GM18870 (cell line): Measurements from ENCODE around the gene FAM110D.

Experiments
- ATAC-seq: cut with Tn5 transposase; IDR thresholded peaks from one replicate; pipeline ENCODE4 v1.9.1; 2021; ENCODE audit warnings: moderate library complexity; ENCODE audit not compliant: unreplicated experiment

The FAM110D gene

DNA sequence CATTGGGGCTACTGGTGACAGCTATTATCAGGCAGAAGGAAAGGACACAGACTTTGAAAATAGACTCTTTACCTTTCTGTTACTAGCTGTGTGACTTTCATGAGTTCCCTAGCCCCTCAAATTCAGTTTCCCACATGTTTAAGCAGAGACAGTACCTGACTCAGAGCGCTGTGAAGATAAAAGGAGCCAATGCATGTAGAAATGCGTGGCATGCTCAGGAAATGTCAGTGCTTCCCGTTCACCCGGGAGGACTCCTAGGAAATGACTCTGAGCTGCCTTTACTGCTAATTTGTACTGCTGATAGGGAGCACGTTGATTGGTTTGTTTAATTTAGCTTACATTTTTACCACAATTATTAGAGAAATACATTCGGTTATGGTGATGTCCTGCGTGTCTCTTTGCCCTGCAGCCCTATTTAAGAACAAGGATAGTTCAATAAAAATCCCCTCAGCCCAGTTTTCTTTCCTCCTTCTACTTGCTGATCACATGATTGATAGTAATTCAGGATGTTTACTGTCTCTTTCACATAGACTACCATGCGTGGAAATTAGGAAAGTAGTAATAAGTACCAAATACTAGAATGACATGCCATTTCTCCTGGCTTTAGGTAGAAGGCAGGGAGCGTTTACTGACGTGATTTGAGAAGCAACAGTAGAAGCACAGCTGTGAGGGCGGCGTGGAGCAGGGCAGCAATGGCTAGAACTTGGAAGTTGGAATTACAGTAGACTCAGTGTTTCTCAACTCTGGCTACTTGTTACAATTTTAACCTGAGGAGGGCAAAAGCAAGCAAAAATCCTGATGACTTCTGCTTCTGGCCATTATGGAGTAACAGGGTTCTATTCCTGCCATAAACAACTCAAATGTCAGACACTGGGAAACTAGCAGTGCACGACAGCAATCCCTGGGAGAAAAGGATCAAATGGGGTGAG lies 31.4 kb upstream of the FAM110D start:
- ATAC-seq: no peak

DNA sequence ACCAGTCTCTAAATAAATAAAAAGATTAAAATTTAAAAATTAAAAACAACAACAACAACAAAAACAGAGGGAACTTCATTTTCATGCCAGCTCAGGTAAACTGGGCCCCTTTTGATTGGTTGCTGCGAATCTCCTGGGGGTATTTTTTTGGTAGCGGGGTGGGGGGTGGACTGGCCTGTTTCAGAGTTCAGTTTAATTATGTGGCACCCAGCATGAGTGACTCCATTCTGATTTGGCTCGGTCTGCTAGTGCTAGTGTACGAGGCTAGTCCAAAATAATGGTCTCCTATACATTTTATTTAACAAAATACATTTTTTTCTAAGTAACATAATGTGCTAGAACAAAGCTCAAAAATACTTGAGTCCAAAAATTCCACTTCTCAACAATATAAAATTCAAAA lies 29.1 kb upstream of the FAM110D start:
- ATAC-seq: no peak

DNA sequence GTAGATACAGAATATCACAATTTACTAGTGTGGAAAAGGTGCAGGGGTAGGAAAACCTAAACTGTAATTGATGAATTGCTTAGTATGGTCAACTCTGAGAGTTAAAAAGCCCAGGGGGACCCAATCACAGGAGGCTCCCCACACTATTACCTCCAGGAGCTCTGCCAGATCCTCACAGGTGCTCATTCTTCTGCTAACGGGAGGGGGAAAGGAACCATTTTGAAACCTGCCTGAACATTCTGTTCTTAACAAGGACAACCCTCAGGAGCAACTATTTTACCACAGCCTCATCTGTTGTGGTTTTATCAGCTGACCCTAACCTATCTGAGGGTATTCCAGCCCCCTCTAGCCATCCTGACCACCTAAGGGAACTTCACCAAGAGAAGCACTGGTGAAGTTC lies 28.2 kb upstream of the FAM110D start:
- no peak for ATAC-seq

DNA sequence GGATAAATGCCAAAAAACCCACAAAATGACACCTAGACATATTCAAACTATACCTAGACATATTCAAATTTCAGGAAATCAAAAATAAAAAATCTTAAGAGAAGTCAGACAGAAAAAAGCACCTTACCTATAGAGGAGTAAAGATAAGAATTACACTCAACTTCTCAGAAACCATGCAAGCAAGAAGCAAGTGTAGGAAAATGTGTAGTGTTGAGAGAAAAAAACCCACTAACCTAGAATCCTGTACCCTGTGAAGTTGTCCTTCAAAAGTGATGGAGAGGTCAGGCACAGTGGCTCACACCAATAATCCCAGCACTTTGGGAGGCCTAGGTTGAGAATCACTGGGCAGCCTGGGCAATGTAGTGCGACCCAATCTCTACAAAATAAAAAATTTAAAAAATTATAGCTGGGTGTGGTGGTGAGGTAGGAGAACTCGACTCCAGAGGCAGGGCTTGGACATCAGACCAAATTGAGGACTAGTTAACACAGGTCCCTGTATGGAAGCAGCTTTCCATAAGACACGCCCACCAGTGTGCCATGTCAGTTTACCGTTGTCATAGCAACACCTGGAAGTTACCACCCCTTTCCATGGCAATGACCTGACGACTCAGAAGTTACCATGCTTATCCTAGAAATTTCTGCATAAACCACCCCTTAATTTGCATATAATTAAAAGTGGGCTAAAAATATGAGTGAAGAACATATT lies 26.6 kb upstream of the FAM110D start:
- ATAC-seq: no peak

DNA sequence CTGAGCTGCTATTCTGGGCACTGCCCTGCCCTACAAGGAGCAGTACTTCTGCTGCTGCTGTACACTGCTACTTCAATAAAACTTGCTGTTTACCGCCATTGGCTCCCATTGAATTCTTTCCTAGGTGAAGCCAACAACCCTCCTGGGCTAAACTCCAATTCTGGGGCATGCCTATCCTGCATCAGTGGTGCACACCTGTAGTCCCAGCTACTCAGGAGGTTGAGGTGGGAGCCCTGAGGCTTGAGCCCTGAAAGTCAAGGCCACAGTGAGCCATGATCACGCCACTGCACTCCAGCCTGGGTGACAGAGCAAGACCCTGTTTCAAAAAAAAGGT lies 26.1 kb upstream of the FAM110D start:
- ATAC-seq: no peak

DNA sequence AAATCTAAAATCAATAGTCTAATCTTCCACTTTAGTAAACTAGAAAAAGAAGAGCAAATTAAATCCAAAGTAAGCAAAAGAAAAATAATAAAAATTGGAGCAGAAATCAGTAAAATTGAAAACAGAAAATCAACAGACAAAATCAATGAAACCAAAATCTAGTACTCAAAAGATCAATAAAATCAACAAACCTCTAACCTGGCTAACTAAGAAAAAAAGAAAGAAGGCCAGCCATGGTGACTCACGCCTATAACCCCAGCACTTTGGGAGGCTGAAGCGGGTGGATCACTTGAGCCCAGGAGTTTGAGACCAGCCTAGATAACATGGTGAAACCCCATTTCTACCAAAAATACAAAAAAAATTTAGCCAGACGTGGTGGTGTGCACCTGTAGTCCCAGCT lies 24.4 kb upstream of the FAM110D start:
- ATAC-seq: no peak

DNA sequence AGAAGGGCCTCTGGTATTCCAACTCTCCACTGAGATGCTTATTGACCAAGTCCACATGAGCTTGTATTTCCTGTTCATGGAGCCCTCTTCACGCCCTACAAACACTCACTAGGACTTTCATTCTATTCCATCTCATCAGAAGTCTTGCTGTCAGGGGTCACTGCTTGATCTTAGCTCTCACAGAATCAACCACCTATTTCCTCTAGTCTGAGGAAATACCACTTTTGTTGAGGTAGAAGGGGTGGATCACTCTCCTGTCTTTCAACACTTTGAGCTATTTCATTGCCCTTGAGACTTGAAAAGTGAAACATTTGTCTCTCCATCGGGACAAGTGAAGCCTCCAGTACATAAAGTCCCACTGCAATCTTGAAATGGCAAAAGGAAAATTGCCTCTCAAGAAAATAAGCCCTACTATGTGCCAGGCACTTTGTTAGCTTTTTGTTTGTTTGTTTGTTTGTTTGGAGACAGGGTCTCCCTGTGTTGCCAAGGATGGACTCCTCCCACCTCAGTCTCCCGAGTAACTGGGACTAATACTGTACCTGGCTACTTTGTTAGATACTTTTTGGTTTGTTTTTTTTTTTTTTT lies 19.8 kb upstream of the FAM110D start:
- no peak for ATAC-seq

DNA sequence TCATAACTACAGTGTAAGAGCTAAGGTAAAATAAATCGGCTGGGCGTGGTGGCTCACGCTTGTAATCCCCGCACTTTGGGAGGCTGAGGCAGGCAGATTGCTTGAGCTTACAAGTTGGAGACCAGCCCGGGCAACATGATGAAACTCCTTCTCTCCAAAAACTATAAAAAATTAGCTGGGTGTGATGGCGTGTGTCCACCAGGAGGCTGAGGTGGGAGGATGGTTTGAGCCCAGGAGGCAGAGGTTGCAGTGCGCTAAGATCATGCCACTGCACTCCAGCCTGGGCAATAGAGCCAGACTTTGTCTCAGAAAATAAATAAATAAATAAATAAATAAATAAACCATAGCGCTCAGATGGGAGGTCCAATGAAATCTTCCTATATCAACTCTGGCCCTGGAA lies 16.7 kb upstream of the FAM110D start:
- ATAC-seq: no peak

DNA sequence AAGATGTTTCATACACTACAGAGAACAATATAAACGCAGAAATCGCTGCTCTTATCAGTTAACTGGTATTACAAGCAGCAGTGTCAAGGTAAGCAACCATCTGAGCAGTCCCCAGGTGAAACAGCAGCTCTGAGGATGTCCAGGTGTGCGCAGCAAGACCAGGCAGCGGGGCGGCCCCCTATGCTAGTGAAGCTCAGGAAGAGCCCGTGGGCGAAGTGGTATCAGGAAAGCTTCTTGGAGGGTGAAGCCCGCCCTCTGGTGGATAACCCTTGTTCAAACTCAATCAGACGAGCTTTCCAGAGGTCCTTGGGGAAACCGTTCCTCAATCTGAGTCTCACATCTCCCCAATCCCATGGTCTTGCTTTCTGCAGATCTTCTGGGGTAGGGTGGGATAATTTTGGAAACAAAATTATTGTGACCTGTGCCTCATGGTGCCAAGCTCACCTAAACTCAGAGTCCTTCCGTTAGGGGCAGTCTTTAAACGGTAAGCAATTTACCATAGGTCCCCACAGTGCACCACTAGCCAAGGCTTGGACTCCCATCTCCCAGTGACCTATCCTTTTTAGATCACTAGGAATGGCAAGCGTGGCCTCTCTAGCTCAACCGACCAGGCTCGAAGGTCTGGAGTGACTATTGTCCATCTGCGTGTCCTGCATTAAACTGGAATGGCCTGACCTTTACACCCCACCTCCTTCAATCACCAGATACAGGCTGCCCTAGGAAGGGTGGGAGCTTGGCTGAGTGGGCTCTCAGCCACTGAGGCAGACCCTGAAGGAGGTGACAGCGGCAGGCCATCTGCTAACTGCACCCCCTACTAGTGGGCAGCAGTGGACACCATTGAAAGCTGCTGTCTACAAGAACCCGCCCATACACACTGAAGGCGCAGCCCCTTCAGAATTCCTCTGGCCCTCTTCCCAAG lies 13.6 kb upstream of the FAM110D start:
- no peak for ATAC-seq

DNA sequence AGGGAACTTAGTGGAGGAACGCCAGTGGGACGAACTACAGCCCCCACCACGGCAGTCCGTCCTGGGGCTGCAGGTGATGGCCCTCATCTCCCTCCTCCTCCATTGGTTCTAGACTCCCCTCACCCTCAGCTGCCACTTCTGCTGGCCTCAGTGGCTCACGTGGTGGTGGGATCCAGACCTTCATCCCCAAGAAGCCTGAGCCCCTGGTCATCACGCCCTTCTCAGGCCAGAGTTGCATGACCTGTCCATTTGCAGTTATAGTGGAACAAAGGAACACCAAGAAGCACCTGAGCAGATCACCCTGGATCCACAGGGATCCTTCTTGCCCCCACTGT lies 13.0 kb upstream of the FAM110D start:
- ATAC-seq: no peak

DNA sequence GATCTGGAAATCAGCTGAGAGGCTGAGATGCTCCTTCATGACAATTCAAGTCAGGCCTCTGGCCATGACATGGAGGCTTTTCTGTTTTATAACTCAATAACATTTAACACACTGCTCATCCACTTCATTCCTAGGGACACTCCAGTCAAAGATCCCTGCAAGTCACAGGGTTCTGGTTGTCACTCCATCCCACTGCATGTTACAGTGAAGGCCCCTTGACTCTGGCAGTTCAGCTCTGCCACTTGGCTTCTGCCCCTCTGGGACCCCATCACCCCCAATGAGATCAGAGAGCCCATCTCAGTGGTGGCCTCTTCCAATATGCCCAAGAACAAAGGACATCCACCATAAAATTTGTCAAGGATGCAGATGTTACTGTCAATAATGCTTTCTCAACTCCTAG lies 10.0 kb upstream of the FAM110D start:
- ATAC-seq: no peak

DNA sequence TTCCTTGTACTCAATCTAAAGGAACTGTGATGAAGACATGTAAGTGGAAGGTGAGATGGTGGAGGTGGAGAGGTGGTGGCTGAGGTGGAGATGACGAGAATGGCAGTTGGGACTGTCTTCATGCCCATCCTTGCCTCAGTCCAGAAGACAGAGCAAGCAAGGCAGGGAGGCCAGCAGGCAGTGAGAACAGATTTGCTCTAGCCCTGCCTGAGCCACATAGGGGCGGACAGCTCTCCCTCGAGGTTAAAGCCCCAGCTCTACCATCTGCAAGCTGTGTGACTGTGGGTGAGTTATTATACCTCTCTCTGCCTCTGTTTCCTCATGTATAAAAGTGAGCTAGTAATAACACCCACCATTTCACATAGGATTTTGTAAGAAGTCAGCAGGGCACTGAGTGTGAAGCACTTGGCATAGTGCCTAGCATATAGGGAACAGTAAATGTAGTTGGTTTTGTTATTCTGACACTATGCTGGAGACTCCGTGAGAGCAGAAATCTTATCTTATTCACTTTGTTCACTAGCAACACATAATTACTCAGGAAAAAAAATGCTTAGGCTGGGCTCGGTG lies 4.8 kb upstream of the FAM110D start:
- ATAC-seq: no peak

DNA sequence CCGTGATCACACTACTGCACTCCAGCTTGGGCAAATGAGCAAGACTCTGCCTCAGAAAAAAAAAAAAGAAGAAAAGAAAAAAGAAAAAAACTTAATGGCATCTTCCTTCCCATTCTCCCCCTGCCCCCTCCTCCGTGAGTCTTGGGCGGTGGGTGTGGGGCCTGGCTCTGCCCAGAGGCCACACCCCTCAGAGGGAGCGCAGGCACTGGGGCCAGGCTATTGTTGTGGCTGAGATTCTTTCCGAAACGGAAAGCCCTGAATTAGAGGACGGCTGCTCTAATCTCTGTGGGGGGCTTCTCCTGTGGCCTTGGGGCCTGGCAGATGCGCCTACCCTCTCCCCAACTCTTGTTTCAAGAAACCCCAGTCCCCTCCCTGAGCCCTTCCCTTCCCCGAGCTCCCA lies 4.1 kb upstream of the FAM110D start:
- ATAC-seq: no peak

DNA sequence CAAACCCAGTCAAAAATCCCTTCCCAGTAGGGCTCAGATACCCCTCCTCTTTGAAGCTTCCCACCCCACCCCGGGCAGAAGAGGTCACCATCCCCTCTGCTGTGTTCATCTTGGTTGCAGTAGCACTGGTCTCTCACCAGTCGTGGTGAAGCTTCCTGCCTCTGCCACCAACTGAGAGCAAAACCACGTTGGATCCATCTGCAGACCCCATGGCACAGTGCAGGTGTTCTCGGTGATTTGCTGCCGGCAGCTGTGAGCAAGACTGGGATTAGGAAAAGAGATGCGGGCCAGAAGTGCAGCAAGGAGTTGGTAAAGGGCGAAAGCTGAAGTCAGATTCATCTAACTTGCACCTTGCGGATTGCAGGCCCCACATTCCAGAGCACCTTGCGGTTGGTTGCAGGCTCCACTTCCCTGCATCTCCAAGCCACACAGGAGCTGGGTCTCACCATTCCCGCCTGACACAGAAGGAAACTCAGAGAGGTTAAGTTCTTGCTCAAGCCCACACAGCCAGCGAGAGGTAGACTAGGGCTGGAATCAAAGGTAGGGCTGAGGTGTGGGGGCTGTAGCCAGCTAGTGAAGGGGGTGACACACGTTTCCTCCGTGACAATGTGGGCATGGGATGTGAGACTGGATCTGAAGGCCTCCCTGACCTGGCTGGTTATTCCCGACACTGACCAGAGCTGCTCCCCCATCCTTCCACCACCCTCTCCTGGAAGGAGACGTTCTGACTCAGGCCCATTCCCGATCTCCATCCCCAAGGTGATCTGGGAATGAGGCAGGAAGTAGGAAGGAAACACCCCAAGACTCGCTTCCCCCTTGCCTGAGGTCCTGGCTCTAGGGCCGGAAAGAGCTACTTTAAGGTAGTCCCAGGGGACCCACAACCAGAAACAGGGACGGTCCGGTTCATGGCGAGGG lies 3.3 kb upstream of the FAM110D start:
- no peak for ATAC-seq

DNA sequence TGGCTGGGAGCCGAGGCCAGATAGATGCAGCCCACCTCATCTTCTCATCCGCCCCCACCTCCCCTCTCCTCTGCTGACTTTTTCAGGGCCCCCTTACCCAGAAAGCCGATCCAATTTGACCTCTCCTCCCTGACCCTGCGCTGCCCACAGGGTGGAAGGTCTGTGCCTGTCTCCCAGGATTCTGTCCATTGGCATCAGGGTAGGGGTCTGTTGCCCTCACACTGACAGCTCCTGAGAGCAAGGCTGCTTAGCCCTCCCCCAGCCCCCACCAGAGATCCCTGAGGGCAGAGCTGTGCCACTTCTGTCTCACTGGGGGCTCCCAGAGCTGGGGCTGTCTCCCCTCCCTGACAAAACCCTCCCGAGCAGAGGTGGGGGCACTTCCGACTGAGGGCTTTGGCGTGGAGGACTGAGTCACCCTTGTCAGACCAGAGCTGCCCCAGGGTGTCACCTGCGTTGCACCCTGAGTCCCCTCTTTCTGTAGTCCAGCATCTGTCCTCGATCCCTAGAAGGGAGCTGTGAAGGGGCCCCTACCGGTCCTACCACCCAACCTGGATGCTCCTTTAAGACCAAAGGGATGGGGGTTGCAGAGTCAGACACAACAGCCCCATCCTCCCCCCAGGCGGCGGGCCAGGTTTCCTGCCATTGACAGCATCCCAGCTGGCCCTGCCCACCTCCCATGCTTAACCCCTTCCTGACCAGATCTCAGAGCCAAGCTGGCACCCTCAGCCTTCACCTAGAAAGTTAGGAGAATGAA lies 2.4 kb upstream of the FAM110D start:
- no peak for ATAC-seq

DNA sequence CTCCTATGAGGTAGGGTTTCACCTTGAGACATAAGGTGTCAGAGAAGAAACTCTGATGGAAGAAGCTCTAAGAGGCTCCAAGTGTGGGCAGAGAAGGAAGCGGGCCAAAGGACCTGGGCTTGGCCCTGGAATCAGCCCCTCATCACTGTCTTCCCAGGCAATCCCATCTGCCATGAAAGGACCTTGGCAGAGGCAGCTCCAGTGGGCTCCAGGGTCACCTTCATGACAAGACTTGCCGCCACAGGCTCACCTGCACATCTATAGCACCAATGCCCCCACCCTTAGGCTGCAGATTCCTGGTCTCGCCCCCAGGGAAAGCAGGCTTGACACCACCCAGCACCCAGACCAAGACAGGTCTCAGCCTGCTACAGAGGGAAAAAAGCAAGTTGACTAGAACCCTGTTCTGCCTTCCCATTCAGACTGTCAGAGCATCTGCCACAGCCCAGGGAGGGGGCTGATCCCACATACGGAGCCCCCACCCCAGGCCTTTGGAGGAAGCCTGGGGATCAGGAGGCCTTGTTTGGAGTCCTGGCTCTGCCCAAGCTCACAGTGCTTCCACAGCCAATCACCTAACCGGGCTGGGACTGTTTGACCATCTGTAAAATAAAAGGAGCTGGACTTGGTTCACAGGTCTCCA lies 490 bp upstream of the FAM110D start:
- ATAC-seq: no peak

DNA sequence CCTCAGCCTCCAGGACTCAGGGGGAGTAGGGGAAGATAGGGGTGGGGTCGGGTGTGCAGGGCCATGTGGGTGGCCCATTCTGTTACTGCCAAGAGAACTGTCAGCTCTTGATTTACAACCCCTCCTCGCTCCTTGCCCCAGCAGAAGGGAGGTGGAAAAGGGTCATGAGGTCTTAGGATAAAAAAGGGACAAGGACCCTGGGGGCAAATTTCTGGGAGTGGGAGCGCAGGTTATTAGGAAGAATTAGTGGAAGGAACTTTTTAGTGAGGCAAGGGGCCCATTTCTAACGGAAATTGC lies 812 bp downstream of the FAM110D start:
- no peak for ATAC-seq

DNA sequence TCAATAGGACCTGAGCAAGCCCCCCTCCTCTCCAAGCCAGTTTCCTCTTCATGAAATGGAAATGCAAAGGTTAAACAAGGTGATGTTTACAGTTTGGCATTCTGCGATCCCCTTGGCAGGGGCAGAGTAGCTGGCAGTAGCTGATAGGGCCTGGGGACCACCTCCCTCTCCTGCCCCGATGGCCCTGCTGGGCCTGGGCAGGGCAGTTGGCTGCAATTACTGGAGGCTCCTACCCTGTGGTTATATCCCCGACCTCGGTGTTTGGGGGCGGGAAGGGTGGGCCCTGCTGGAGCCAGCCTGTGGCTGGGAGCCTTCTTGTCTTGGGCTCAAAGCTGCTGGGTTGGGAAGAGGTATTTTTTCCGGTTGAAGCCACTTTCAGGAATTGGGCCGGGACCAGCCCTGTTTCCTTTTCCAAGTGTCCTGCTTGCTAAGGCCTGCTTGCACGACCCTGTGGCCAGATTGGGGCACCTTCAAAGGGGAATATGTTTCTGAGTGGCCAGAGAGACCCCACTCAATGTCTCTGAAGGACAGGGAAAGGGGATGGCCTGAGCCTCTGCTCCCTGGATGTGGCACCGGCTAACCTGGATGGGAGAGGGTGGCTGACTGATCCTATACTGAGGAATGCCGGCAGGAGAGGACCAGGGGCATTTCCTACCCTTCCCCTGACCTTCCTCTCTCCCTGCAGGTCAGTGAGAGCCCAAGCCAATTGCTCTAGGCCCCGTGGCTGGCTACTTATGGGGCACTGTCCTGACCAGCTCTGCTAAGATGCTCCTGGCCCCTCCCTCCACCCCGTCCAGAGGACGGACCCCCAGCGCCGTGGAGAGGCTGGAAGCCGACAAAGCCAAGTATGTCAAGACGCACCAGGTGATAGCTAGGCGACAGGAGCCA lies 1.9 kb downstream of the FAM110D start:
- no peak for ATAC-seq
